Tibial artery (tissue), 4 donors: ENCODE data around the gene BSDC1.

Source experiments
- DNase-seq, 2 donors: peaks; one replicate each; pipeline ENCODE4 v3.0.0-alpha.2; 2019
- H3K27ac ChIP-seq, 2 donors: fragments of 200-600 bp; sonication (generic) in 1 of 2; 1 replicate in 1 of 2; 2 replicates in 1 of 2; pipeline ENCODE4 v1.5.1; 2018 to 2019; ENCODE audit warnings: mild to moderate bottlenecking in 1 of 2
- H3K27me3 ChIP-seq, 2 donors: fragments of 200-600 bp; sonication (generic) in 1 of 2; one replicate each; pipeline versions ENCODE4 v1.5.1 to v1.6.0; 2016 to 2019
- H3K36me3 ChIP-seq, 3 donors: fragments of 200-600 bp; sonication (generic) in 2 of 3; one replicate each; pipeline ENCODE4 v1.5.1; 2016 to 2019; ENCODE audit warnings: mild to moderate bottlenecking in 2 of 3
- H3K4me1 ChIP-seq, 4 donors: fragments of 200-600 bp; sonication (generic) in 2 of 4; 1 replicate in 3 of 4; 2 replicates in 1 of 4; pipeline ENCODE4 v1.5.1; 2016 to 2019
- H3K4me3 ChIP-seq, 2 donors: fragments of 200-600 bp; sonication (generic) in 1 of 2; 1 replicate in 1 of 2; 2 replicates in 1 of 2; pipeline ENCODE4 v1.5.1; 2018 to 2019; ENCODE audit warnings: mild to moderate bottlenecking in 2 of 2
- H3K9me3 ChIP-seq, 3 donors: fragments of 200-600 bp; sonication (generic) in 1 of 3; one replicate each; pipeline ENCODE4 v1.5.1; 2016 to 2019
- intact Hi-C: fragments of 100-400 bp; cut with DNase I; formaldehyde crosslinking; loops from one replicate; pipeline ENCODE4 v1.15.0; 2023; ENCODE audit warnings: low total_unique reads
- TF ChIP-seq, protein P1 (sequence below), 2 experiments: fragments of 200-600 bp in 1 of 2; fragments of 450-650 bp in 1 of 2; IDR thresholded peaks; one replicate each; pipeline ENCODE4 v1.5.1; 2017 to 2019; ENCODE audit warnings: antibody characterized with exemption in 2 of 2, mild to moderate bottlenecking in 1 of 2, moderate library complexity in 1 of 2

BSDC1 gene

DNA sequence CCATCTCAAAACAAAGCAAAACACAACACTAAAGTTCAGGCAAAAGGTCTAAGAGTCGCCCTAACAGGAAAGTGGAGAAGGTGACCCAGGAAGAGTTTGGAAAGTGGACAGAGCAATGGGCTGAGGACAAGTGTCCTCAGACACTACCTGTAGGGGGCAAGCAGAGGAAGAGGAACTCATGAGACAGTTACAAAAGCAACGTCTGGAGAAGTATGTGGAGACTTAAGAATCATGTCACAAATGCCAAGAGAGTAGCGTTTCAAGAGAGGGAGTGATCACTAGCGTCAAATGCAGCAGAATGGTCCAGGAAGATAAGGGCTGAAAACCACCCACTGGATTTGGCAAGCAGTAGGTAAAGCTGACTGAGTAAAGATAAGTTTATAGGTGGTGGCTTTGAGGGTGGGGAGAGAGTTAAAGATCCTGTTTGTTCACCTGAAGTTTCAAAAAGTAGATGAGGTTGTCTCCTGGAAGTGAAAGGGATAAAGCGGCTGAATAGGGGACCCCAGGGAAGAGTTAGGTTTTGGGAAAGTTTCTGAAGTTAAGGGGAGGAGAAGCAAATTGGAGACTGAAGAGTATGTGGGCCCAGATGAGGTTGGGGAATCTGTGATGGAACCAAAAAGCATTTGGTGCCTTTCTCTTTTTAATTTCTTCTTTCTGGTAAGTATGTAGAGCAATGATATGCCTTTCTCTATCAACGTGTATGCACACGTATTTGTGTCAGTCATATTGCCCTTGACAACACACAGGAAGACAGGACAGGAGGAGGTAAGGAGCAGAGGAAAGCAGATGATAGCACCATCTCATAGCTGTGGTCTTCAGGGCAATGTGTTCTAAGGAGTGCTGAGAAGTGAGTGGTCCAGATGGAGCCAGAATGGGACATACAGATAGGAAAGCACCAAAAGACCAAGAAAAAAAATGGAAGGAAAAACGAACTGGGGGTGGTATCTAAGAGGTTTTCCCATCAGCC, 3.1 kb downstream of the BSDC1 start:
- Histone ChIP-seq H3K4me1 (peaks cover 0 to 43% (median 32%) of the 10 kb centered on the region in 4 donors), H3K36me3 (peaks cover 42 to 62% (median 56%) of the 10 kb centered on the region in 3 donors), H3K4me3 (no peak overlapping the region), H3K27me3 (no peaks in the 10 kb centered on the region), H3K9me3 (no peaks in the 10 kb centered on the region), H3K27ac (no peak overlapping the region)
- TF ChIP-seq, protein P1, sequence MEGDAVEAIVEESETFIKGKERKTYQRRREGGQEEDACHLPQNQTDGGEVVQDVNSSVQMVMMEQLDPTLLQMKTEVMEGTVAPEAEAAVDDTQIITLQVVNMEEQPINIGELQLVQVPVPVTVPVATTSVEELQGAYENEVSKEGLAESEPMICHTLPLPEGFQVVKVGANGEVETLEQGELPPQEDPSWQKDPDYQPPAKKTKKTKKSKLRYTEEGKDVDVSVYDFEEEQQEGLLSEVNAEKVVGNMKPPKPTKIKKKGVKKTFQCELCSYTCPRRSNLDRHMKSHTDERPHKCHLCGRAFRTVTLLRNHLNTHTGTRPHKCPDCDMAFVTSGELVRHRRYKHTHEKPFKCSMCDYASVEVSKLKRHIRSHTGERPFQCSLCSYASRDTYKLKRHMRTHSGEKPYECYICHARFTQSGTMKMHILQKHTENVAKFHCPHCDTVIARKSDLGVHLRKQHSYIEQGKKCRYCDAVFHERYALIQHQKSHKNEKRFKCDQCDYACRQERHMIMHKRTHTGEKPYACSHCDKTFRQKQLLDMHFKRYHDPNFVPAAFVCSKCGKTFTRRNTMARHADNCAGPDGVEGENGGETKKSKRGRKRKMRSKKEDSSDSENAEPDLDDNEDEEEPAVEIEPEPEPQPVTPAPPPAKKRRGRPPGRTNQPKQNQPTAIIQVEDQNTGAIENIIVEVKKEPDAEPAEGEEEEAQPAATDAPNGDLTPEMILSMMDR (IDR thresholded peaks at IDR 0.05): no peak
- intact Hi-C loops: no loop called here
- no peak for DNase-seq

DNA sequence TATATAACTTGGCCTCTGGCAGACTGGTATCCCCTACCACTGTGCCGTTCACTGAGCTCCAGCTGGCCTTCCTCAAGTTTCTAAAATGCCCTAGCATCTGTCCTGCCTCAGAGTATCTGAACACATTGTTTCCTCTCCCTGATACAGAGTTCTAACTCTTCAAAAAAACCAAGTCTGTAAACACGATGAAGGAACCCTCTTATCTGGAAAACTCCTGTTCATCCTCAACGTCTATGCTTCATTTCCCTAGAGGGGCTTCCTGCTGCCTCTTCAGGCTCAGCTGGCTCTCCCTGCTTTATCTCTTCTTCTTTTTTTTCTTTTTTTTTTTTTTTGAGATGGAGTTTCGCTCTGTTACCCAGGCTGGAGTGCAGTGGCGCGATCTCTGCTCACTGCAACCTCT, 5.6 kb downstream of the BSDC1 start:
- Histone ChIP-seq H3K27ac (no peak overlapping the region), H3K4me3 (no peak overlapping the region), H3K4me1 (peaks cover 0 to 34% (median 27%) of the 10 kb centered on the region in 4 donors), H3K27me3 (no peaks in the 10 kb centered on the region), H3K36me3 (peaks cover 66 to 88% (median 82%) of the 10 kb centered on the region in 3 donors), H3K9me3 (no peaks in the 10 kb centered on the region)
- DNase-seq: no peak
- intact Hi-C loops: no loop called here
- TF ChIP-seq, protein P1 (IDR thresholded peaks at IDR 0.05): no peak

DNA sequence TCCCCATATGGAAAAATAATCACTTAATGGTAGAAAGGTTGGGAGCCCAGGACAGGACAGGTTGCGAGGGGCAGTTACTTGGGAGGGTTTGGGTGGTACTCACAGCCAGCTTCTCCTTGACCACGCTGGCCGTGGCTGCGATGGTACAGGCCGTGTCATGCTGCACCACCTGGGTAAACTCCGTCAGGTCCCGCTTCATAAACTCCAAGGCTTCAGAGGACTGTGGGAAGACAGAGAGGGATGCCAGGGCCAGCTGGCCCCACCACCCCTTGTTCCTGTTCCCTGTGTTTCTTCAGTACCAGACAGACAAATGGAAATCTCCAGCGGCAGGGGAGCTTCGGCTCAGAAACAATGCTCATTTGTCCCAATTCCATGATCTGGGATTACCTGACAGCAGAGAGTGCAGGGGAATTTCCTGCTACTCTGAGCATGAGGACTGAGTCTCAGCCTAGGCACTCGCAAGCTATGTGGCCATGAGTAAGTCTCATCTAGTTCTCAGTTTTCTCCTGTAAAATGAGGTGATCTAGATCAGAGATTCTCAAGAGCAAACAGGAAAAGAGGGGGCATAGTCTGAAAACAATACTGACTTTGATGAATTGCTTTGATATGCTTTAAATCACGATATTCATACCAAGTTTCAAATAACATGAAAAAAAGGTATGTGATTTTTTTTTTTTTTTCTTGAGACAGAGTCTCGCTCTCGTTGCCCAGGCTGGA, 7.4 kb downstream of the BSDC1 start:
- H3K9me3 ChIP-seq: no peaks in the 10 kb centered on the region
- no peak for DNase-seq
- intact Hi-C loops: no loop called here
- H3K36me3 ChIP-seq: peaks cover 84 to 100% (median 97%) of the 10 kb centered on the region in 3 donors
- no peaks in the 10 kb centered on the region for H3K27me3 ChIP-seq
- no peak overlapping the region for H3K27ac ChIP-seq
- H3K4me3 ChIP-seq: no peak overlapping the region
- peaks cover 0 to 16% (median 10%) of the 10 kb centered on the region in 4 donors for H3K4me1 ChIP-seq
- TF ChIP-seq, protein P1 (IDR thresholded peaks at IDR 0.05): no peak

DNA sequence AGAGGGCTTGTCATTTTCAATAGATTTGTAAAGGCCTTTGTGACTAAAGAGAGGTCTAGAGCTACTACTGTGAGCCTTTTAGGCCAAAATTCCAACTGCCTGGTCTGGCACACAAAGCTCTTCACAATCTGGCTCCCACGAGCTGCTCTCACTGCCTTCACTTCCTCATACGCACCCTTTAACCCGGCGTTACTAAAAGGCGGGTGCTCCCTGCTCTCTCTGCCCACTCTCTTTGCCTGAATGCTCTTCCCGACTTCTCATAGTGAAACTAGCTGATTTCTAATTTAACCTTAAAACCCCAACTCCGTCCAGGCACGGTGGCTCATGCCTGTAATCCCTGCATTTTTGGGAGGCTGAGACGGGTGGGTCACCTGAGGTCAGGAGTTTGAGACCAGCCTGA, 14.2 kb downstream of the BSDC1 start:
- Histone ChIP-seq H3K4me1 (no peaks in the 10 kb centered on the region), H3K27ac (no peak overlapping the region), H3K36me3 (peaks cover 93 to 100% (median 99%) of the 10 kb centered on the region in 3 donors), H3K4me3 (no peak overlapping the region), H3K9me3 (no peaks in the 10 kb centered on the region), H3K27me3 (no peaks in the 10 kb centered on the region)
- intact Hi-C loops: no loop called here
- TF ChIP-seq, protein P1 (IDR thresholded peaks at IDR 0.05): no peak
- no peak for DNase-seq

DNA sequence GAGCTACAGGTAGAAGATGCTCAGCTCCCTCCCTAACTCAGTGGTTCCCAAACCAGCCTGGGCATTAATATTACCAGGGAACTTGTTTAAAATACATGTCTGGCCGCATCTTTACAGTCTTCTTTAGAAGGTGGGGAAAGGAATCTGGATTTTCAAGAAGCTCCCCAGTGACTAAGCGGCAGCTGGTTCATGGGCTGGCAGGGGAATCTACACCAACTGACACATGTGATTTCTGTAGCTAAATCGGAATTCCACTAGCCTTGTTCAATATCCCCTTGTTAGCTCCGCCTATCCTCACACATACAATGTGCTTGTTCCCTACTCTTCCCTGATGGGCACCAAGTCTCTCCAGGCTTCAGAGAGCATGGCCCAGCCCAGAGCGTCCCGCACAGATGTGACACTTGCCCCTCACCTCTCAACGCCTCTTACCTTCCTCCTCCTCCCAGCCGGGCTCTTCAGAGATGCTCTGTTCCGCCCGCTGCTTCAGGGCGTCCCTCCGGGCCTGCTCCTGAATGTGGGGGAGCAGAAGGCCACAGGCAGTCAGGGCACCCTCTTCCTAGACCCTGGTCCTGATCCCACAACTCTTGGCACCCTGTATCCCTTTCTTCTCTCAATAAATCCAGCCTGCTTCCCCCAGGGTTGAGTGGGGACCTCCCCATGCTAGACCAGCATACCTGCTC, 16.6 kb downstream of the BSDC1 start:
- TF ChIP-seq, protein P1 (IDR thresholded peaks at IDR 0.05): no peak
- intact Hi-C loops: no loop called here
- no peak overlapping the region for H3K27ac ChIP-seq
- H3K27me3 ChIP-seq: no peaks in the 10 kb centered on the region
- H3K4me3 ChIP-seq: no peak overlapping the region
- H3K4me1 ChIP-seq: no peaks in the 10 kb centered on the region
- H3K9me3 ChIP-seq: no peaks in the 10 kb centered on the region
- H3K36me3 ChIP-seq: peaks cover 91 to 100% (median 97%) of the 10 kb centered on the region in 3 donors
- no peak for DNase-seq
